WTC11 (cell line): ENCODE data around the gene SETDB1. TPM values are rescaled to one million over a fixed set of nuclear protein-coding genes. Genes with fewer than 3 reads are reported as not detected.
"Not testable (repeated sequence)": the region's sequence is repeated elsewhere in the genome, so short reads cannot be mapped to it uniquely, and the experiment has no call there.

Experiments used
- ATAC-seq: fragments of 200-7000 bp; cut with Tn5 transposase; 2 replicates; pipeline ENCODE4 v1.10.0; 2021; ENCODE audit warnings: mild to moderate bottlenecking, moderate library complexity
- CTCF ChIA-PET: fragments of 300-600 bp; sonication (Branson Sonifier 250); formaldehyde crosslinking; loops from one replicate; lab custom pipeline; 2021; ENCODE audit warnings: antibody characterized with exemption; lab: Charles Lee
- POLR2A ChIA-PET: fragments of 350-600 bp; sonication (Branson Sonifier 250); formaldehyde crosslinking; loops from one replicate; lab custom pipeline; 2021; ENCODE audit warnings: antibody characterized with exemption; lab: Charles Lee
- DNase-seq: peaks from one replicate; pipeline ENCODE4 v3.0.0; 2021; ENCODE audit warnings: low spot score
- H3K27ac Mint-ChIP-seq: 2 replicates; pipeline ENCODE4 v1.8.0; 2021; ENCODE audit warnings: mixed read lengths
- H3K27me3 Mint-ChIP-seq: 2 replicates; pipeline ENCODE4 v1.8.0; 2021; ENCODE audit warnings: low read depth, mild to moderate bottlenecking, moderate library complexity, mixed read lengths
- H3K36me3 Mint-ChIP-seq: 2 replicates; pipeline ENCODE4 v1.8.0; 2021; ENCODE audit warnings: mixed read lengths
- H3K4me1 Mint-ChIP-seq: 2 replicates; pipeline ENCODE4 v1.8.0; 2022; ENCODE audit warnings: mixed read lengths
- H3K4me3 Mint-ChIP-seq: 2 replicates; pipeline ENCODE4 v1.8.0; 2021; ENCODE audit warnings: mild to moderate bottlenecking, moderate library complexity, mixed read lengths
- H3K9me3 Mint-ChIP-seq: 2 replicates; pipeline ENCODE4 v1.8.0; 2021; ENCODE audit warnings: mixed read lengths
- EMX1 ChIP-seq: fragments of 250-450 bp; sonication (Bioruptor Pico); IDR thresholded peaks from 2 replicates; pipeline ENCODE4 v1.8.0; 2021; ENCODE audit warnings: mild to moderate bottlenecking
- HMGXB4 ChIP-seq: sonication (generic); formaldehyde crosslinking; IDR thresholded peaks from 2 replicates; pipeline ENCODE4 v1.8.1; 2023; ENCODE audit warnings: mild to moderate bottlenecking, moderate library complexity, missing genetic modification reagents
- KAT7 ChIP-seq: sonication (generic); formaldehyde crosslinking; IDR thresholded peaks from 2 replicates; pipeline ENCODE4 v1.8.1; 2023; ENCODE audit warnings: missing genetic modification reagents, mild to moderate bottlenecking, borderline replicate concordance
- USF1 ChIP-seq: sonication (generic); formaldehyde crosslinking; IDR thresholded peaks from 2 replicates; pipeline ENCODE4 v1.8.0; 2022; ENCODE audit warnings: mild to moderate bottlenecking, missing genetic modification reagents
- USF2 ChIP-seq: sonication (generic); formaldehyde crosslinking; IDR thresholded peaks from 2 replicates; pipeline ENCODE4 v1.8.1; 2023; ENCODE audit warnings: mild to moderate bottlenecking, missing genetic modification reagents, moderate library complexity
- ZNF138 ChIP-seq: sonication (generic); formaldehyde crosslinking; conservative IDR thresholded peaks from 2 replicates; pipeline ENCODE4 v1.8.1; 2022; ENCODE audit warnings: mild to moderate bottlenecking, moderate library complexity, missing genetic modification reagents
- total RNA-seq: library from RNA; stranded (reverse); gene quantifications from 3 replicates; pipeline ENCODE4 v1.2.3, GENCODE V29; 2021
- TF ChIP-seq, protein P1 (sequence below): sonication (generic); formaldehyde crosslinking; IDR thresholded peaks from 2 replicates; pipeline ENCODE4 v1.8.0; 2023; ENCODE audit warnings: mild to moderate bottlenecking, missing genetic modification reagents
- TF ChIP-seq, protein P2 (sequence below): sonication (generic); formaldehyde crosslinking; IDR thresholded peaks from 2 replicates; pipeline ENCODE4 v1.8.1; 2022; ENCODE audit warnings: low read depth, missing genetic modification reagents, borderline replicate concordance
- TF ChIP-seq, protein P3 (sequence below): fragments of 250-450 bp; sonication (Bioruptor Pico); IDR thresholded peaks from 2 replicates; pipeline ENCODE4 v1.9.0; 2021; ENCODE audit warnings: mild to moderate bottlenecking
- TF ChIP-seq, protein P4 (sequence below): sonication (generic); formaldehyde crosslinking; IDR thresholded peaks from 2 replicates; pipeline ENCODE4 v1.8.0; 2022; ENCODE audit warnings: missing genetic modification reagents

Gene SETDB1
- total RNA-seq, 1 experiment from 2014 or later = 53.1 TPM

DNA sequence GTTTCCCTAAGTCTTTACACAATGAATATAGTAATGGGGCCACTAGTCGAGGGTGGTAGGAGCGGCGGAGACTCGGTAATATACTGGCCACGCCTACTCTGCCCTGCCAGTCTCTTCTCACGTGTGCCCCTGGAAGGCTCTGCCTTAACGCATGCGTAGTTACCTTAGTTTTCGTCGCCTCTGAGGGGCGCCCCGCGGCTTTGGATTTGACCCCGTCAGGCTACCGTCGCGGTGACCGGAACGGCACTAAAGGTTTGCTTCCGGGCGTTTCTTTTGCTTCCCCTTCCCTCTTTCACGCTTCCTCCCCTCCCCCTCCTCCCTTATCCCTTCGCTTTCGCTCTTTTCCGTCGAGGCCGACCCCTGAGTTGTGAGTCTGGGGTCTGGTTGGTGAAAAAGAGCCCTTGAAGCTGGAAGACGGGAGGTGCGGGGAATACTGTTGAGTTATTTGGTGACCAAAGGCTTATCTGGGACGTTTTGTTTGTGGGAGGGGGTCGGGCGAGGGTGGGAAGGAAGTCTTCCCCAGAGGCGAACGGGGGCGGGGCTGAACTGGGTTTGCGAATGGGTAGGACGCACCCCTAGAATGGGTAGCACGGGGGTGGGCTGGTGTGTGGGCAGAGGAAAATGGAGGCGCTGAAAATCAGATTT lies at the start of gene SETDB1 (continued):
- TF ChIP-seq, protein P1, sequence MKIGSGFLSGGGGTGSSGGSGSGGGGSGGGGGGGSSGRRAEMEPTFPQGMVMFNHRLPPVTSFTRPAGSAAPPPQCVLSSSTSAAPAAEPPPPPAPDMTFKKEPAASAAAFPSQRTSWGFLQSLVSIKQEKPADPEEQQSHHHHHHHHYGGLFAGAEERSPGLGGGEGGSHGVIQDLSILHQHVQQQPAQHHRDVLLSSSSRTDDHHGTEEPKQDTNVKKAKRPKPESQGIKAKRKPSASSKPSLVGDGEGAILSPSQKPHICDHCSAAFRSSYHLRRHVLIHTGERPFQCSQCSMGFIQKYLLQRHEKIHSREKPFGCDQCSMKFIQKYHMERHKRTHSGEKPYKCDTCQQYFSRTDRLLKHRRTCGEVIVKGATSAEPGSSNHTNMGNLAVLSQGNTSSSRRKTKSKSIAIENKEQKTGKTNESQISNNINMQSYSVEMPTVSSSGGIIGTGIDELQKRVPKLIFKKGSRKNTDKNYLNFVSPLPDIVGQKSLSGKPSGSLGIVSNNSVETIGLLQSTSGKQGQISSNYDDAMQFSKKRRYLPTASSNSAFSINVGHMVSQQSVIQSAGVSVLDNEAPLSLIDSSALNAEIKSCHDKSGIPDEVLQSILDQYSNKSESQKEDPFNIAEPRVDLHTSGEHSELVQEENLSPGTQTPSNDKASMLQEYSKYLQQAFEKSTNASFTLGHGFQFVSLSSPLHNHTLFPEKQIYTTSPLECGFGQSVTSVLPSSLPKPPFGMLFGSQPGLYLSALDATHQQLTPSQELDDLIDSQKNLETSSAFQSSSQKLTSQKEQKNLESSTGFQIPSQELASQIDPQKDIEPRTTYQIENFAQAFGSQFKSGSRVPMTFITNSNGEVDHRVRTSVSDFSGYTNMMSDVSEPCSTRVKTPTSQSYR (CRISPR knock-in tag) = peak; percentile 91; the same call in 1 of the 2 replicates
- TF ChIP-seq, protein P2, sequence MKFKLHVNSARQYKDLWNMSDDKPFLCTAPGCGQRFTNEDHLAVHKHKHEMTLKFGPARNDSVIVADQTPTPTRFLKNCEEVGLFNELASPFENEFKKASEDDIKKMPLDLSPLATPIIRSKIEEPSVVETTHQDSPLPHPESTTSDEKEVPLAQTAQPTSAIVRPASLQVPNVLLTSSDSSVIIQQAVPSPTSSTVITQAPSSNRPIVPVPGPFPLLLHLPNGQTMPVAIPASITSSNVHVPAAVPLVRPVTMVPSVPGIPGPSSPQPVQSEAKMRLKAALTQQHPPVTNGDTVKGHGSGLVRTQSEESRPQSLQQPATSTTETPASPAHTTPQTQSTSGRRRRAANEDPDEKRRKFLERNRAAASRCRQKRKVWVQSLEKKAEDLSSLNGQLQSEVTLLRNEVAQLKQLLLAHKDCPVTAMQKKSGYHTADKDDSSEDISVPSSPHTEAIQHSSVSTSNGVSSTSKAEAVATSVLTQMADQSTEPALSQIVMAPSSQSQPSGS (CRISPR knock-in tag) = no peak
- peak; percentile 73; the same call in 1 of the 2 replicates for TF ChIP-seq USF1 (CRISPR knock-in tag)

DNA sequence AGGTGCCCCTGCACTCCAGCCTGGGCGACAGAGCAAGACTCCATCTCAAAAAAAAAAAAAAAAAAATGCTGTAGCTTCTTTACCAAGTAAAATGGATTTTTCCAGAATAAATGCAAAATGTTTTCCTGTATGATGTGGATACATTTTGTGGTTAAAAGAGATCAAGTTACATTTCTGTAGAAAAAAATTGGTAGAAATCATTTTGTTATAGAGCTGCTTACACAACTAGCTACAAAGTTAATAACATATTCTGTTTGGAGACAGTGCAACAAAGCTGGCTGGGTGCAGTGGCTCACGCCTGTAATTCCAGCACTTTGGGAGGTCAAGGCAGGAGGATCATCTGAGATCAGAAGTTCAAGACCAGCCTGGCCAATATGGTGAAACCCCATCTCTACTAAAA lies 47.2 kb upstream of the SETDB1 start:
- not testable (repeated sequence) for ATAC-seq, H3K9me3 Mint-ChIP-seq, H3K4me3 Mint-ChIP-seq, H3K27ac Mint-ChIP-seq, H3K36me3 Mint-ChIP-seq, DNase-seq, H3K27me3 Mint-ChIP-seq
- POLR2A ChIA-PET = interaction anchor here (0.7 to 0.8 kb wide), 2 partner anchors 12 to 299 kb away, joined by 3 read pairs; partner anchors contain the start of gene MCL1
- CTCF ChIA-PET = interaction anchor here (0.6 kb wide), 1 partner anchor 123 kb away, joined by 4 read pairs; no protein-coding TSS in a partner anchor
- H3K4me1 Mint-ChIP-seq = peaks cover 21% of the 10 kb centered on the region

GRCh38 chr1:150881331-150882070 lies 44.7 kb upstream of the SETDB1 start:
- H3K27ac Mint-ChIP-seq = no peak overlapping the region
- H3K4me1 Mint-ChIP-seq = peaks cover 4% of the 10 kb centered on the region
- DNase-seq (no peak), ATAC-seq (no peak)
- H3K36me3 Mint-ChIP-seq = no peaks in the 10 kb centered on the region
- ChIA-PET CTCF (no interaction called here), POLR2A (no interaction called here)
- H3K27me3 Mint-ChIP-seq = no peaks in the 10 kb centered on the region
- H3K4me3 Mint-ChIP-seq = no peak overlapping the region
- no peak for TF ChIP-seq EMX1 (CRISPR knock-in tag)
- TF ChIP-seq, protein P3, sequence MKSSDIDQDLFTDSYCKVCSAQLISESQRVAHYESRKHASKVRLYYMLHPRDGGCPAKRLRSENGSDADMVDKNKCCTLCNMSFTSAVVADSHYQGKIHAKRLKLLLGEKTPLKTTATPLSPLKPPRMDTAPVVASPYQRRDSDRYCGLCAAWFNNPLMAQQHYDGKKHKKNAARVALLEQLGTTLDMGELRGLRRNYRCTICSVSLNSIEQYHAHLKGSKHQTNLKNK (CRISPR knock-in tag) = no peak
- H3K9me3 Mint-ChIP-seq = no peaks in the 10 kb centered on the region

DNA sequence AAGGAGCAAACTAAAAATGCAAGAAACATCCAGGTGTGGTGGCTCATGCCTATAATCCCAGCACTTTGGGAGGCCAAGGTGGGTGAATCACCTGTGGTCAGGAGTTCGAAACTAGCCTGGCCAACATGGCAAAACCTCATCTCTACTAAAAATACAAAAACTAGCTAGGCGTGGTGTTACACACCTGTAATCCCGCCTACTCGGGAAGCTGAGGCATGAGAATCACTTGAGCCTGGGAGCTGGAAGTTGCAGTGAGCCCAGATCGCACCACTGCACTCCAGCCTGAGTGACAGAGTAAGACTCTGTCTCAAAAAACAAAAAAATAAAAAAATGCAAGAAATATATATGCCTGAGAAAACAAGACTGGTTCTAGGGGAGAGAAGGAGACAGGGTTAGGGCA lies 43.0 kb upstream of the SETDB1 start:
- not testable (repeated sequence) for H3K4me1 Mint-ChIP-seq, H3K27me3 Mint-ChIP-seq, H3K9me3 Mint-ChIP-seq, H3K36me3 Mint-ChIP-seq, H3K4me3 Mint-ChIP-seq, DNase-seq, ATAC-seq, H3K27ac Mint-ChIP-seq
- ChIA-PET CTCF (interaction anchor here (1.7 kb wide), 1 partner anchor 39 kb away, joined by 3 read pairs; no protein-coding TSS in a partner anchor), POLR2A (interaction anchor here (0.6 kb wide), 1 partner anchor 61 kb away, joined by 3 read pairs; no protein-coding TSS in a partner anchor)

GRCh38 chr1:150887018-150887417 lies 39.1 kb upstream of the SETDB1 start, which contains the start of gene CTXND2:
CTXND2 (plus strand) TSS chr1:150887136; CDS start chr1:150912315, 25,179 bp downstream.
- Mint-ChIP-seq H3K4me1 (0 out of 2 replicates have a peak, but pooled peaks cover 4% of the 10 kb centered on the region), H3K36me3 (no peaks in the 10 kb centered on the region), H3K9me3 (no peaks in the 10 kb centered on the region), H3K27ac (peak within 1 kb of the TSS; percentile 26; the same call in 1 of the 2 replicates), H3K4me3 (no peak within 1 kb of the TSS), H3K27me3 (no peaks in the 10 kb centered on the region)
- ChIA-PET CTCF (interaction anchor here (0.6 to 1.1 kb wide), 2 partner anchors 23 to 213 kb away, joined by 3 to 4 read pairs; no protein-coding TSS in a partner anchor), POLR2A (no interaction called here)
- DNase-seq = no peak
- ATAC-seq = no peak
- TF ChIP-seq, protein P4, sequence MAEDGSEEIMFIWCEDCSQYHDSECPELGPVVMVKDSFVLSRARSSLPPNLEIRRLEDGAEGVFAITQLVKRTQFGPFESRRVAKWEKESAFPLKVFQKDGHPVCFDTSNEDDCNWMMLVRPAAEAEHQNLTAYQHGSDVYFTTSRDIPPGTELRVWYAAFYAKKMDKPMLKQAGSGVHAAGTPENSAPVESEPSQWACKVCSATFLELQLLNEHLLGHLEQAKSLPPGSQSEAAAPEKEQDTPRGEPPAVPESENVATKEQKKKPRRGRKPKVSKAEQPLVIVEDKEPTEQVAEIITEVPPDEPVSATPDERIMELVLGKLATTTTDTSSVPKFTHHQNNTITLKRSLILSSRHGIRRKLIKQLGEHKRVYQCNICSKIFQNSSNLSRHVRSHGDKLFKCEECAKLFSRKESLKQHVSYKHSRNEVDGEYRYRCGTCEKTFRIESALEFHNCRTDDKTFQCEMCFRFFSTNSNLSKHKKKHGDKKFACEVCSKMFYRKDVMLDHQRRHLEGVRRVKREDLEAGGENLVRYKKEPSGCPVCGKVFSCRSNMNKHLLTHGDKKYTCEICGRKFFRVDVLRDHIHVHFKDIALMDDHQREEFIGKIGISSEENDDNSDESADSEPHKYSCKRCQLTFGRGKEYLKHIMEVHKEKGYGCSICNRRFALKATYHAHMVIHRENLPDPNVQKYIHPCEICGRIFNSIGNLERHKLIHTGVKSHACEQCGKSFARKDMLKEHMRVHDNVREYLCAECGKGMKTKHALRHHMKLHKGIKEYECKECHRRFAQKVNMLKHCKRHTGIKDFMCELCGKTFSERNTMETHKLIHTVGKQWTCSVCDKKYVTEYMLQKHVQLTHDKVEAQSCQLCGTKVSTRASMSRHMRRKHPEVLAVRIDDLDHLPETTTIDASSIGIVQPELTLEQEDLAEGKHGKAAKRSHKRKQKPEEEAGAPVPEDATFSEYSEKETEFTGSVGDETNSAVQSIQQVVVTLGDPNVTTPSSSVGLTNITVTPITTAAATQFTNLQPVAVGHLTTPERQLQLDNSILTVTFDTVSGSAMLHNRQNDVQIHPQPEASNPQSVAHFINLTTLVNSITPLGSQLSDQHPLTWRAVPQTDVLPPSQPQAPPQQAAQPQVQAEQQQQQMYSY (CRISPR knock-in tag) = no peak
- TF ChIP-seq KAT7 (CRISPR knock-in tag) (no peak), HMGXB4 (CRISPR knock-in tag) (no peak), USF2 (CRISPR knock-in tag) (no peak), ZNF138 (CRISPR knock-in tag) (no peak)
